Activated CD4-positive, alpha-beta T cell treated with anti-CD3 and anti-CD28 coated beads for 36 hours (primary cell): Measurements from ENCODE around the gene TNFRSF1B. TPM values are rescaled to one million over a fixed set of nuclear protein-coding genes. Genes with fewer than 3 reads are reported as not detected.
"Not testable (repeated sequence)": the region's sequence is repeated elsewhere in the genome, so short reads cannot be mapped to it uniquely, and the experiment has no call there.

Source experiments
- ATAC-seq: fragments of 200-7000 bp; cut with Tn5 transposase; one replicate; pipeline ENCODE4 v1.10.0; 2021; ENCODE audit warnings: mild to moderate bottlenecking, moderate library complexity
- CTCF ChIA-PET: fragments of 350-600 bp; sonication (Branson Sonifier 250); formaldehyde crosslinking; loops from one replicate; lab custom pipeline; 2021; ENCODE audit warnings: antibody characterized with exemption; lab: Charles Lee
- POLR2A ChIA-PET: fragments of 350-600 bp; sonication (Branson Sonifier 250); formaldehyde crosslinking; loops from one replicate; lab custom pipeline; 2021; ENCODE audit warnings: antibody characterized with exemption, inconsistent platforms; lab: Charles Lee
- DNase-seq: peaks from one replicate; pipeline ENCODE4 v3.0.0-alpha.2; 2020
- H3K27ac Mint-ChIP-seq: one replicate; pipeline ENCODE4 v1.8.0; 2021; ENCODE audit warnings: mixed read lengths
- H3K27me3 Mint-ChIP-seq: one replicate; pipeline ENCODE4 v1.8.0; 2021; ENCODE audit warnings: mixed read lengths
- H3K36me3 Mint-ChIP-seq: one replicate; pipeline ENCODE4 v1.8.0; 2021; ENCODE audit warnings: low read depth, mixed read lengths
- H3K4me1 Mint-ChIP-seq: one replicate; pipeline ENCODE4 v1.8.0; 2021; ENCODE audit warnings: mixed read lengths
- H3K4me3 Mint-ChIP-seq: one replicate; pipeline ENCODE4 v1.8.0; 2021; ENCODE audit warnings: mild to moderate bottlenecking, moderate library complexity, mixed read lengths
- H3K9me3 Mint-ChIP-seq: one replicate; pipeline ENCODE4 v1.8.0; 2021; ENCODE audit warnings: low read depth, mixed read lengths
- intact Hi-C, 2 experiments: fragments of 100-400 bp; cut with DNase I in 1 of 2; cut with micrococcal nuclease in 1 of 2; formaldehyde crosslinking; loops; one replicate each; pipeline versions ENCODE4 v1.14.2 to v1.15.1; 2022 to 2024; cut with DNase I, micrococcal nuclease
- total RNA-seq, 2 experiments: library from RNA; stranded (reverse); gene quantifications; one replicate each; pipeline ENCODE4 v1.2.3, GENCODE V29; 2021

TNFRSF1B gene
- total RNA-seq, 2 experiments from 2014 or later = 107 to 116 TPM

DNA sequence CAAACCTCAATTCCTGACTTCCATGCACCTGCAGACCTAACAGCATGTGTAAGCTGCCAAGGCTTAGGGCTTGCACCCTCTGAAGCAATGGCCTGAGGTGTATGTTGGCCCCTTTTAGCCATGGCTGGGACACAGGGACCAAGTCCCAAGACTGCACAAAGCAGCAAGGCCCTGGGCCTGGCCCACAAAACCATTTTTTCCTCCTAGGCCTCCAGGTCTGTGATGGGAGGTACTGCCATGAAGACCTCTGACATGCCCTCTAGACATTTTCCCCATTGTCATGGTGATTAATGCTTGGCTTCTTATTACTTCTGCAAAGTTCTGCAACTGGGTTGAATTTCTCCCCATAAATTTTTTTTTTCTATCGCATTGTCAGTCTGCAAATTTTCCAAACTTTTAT, 55.9 kb downstream of the TNFRSF1B start:
- H3K27me3 Mint-ChIP-seq, POLR2A ChIA-PET, DNase-seq, H3K36me3 Mint-ChIP-seq, H3K4me1 Mint-ChIP-seq, intact Hi-C loops, H3K4me3 Mint-ChIP-seq, H3K9me3 Mint-ChIP-seq, H3K27ac Mint-ChIP-seq, ATAC-seq: not testable (repeated sequence)
- CTCF ChIA-PET = interaction anchor here (0.9 kb wide), 1 partner anchor 115 kb away, joined by 3 read pairs; no protein-coding TSS in a partner anchor

DNA sequence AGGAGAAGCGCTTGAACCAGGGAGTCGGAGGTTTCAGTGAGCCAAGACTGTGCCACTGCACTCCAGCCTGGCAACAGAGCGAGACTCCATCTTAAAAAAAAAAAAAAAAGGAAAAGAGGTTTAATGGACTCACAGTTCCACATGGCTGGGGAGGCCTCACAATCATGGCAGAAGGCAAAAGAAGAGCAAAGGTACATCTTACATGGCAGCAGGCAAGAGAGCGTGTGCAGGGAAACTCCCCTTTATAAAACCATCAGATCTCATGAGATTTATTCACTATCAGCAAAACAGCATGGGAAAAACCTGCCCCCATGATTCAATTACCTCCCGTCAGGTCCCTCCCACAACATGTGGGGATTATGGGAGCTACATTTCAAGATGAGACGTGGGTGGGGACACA, 57.3 kb downstream of the TNFRSF1B start:
- H3K4me1 Mint-ChIP-seq, intact Hi-C loops, DNase-seq, H3K4me3 Mint-ChIP-seq, POLR2A ChIA-PET, H3K9me3 Mint-ChIP-seq, ATAC-seq, H3K27ac Mint-ChIP-seq, H3K27me3 Mint-ChIP-seq, H3K36me3 Mint-ChIP-seq: not testable (repeated sequence)
- CTCF ChIA-PET = interaction anchor here (0.6 to 1.0 kb wide), 2 partner anchors 11 to 332 kb away, joined by 3 read pairs; no protein-coding TSS in a partner anchor

DNA sequence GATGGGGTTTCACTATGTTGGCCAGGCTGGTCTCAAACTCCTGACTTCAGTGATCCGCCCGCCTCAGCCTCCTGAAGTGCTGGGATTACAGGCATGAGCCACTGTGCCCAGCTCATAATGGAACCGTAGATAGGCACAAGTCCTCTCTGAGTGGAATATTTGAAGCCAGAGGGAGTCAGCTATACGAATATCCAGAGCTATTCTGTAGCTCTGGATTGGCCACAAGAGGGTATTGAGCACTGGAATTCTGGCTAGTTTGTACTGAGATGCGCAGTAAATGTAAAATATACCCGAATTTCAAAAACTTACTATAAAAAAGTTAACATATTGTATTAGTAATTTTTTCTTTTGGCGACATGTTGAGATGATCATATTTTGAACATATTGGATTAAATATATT, 62.2 kb downstream of the TNFRSF1B start:
- DNase-seq (no peak), ATAC-seq (no peak)
- Mint-ChIP-seq H3K4me1 (peaks cover 20% of the 10 kb centered on the region), H3K4me3 (peak overlapping the region; percentile 62), H3K9me3 (peaks cover 2% of the 10 kb centered on the region), H3K36me3 (peaks cover 2% of the 10 kb centered on the region), H3K27ac (no peak overlapping the region), H3K27me3 (no peaks in the 10 kb centered on the region)
- intact Hi-C loops = loop anchor here in 1 of 2 experiments (1.0 kb wide), 2 partner anchors 111 to 430 kb away; no protein-coding TSS in a partner anchor
- CTCF ChIA-PET = interaction anchor here (0.6 to 5.7 kb wide), 13 partner anchors 10 to 424 kb away, joined by 3 to 32 read pairs (median 3); no protein-coding TSS in a partner anchor
- POLR2A ChIA-PET = no interaction called here

DNA sequence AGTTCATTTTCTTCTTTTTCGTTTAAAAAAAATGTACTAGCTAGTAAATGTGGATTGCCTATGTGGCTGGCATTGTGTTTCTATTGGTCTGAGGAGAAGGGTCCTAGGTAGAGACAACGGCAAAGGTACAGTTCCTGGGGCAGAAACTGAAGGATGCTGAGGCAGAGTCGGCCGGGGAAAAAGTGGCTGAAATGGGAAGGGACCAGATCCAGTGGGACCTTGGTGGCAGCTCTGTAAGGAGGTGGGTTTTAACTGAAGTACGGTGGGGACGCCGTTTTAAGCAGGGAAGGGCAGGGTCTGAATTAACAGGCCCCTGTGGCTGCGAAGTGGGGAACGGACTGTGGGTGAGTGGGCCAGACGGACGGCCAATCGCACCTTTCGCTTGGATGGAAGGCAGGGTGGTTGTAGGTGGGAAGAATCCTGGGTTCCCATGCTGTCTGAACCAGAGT, 62.6 kb downstream of the TNFRSF1B start:
- peaks cover 23% of the 10 kb centered on the region for H3K4me1 Mint-ChIP-seq
- DNase-seq = no peak
- no peaks in the 10 kb centered on the region for H3K27me3 Mint-ChIP-seq
- H3K36me3 Mint-ChIP-seq = peaks cover 5% of the 10 kb centered on the region
- CTCF ChIA-PET = interaction anchor here (0.6 to 5.7 kb wide), 11 partner anchors 11 to 378 kb away, joined by 3 to 32 read pairs (median 3); no protein-coding TSS in a partner anchor
- intact Hi-C loops = loop anchor here in 1 of 2 experiments (1.0 kb wide), 2 partner anchors 111 to 430 kb away; no protein-coding TSS in a partner anchor
- H3K4me3 Mint-ChIP-seq = peak overlapping the region; percentile 62
- peak; percentile 9 for ATAC-seq
- no peaks in the 10 kb centered on the region for H3K9me3 Mint-ChIP-seq
- H3K27ac Mint-ChIP-seq = no peak overlapping the region
- POLR2A ChIA-PET = no interaction called here

DNA sequence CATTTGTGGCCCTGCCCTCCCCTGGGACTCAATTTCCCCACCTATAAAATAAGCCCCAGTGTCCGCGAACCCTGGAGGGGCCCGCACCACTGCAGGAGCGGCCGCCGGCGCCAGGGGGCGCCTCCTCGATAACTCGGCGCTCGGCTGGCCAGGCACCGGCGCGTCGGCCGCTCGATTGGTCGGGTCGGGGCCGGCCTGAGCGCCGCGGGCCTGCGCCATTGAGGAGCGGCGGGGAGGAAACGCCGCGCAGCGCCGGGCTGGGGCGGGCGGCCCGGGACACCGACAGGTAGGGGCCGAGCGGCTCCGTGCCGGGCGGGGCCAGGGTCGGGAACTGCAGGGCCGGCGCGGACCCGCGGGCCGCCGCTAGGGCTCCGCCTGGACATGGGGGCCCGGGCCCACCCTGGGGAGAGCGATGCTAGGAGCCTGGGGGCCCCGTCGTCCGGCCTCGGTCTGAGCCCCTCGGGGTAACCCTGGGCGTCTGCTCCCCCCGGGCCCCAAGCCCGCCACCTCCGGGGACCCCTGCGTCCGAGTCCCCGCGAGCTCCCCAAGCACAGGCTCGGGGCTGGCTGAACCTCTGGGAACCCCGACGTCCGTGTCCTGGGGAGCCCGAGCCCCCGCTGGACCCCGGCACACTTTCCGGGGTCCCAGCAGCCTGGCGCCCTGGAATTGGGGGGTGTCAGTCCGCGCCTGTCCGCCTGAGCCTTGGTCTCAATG, 63.2 kb downstream of the TNFRSF1B start, which contains the start of gene VPS13D:
VPS13D (plus strand) TSS at position 196 of the 714 bp plus-strand sequence. CDS start 4,237 bp downstream, outside the sequence.
- peak; percentile 93 for DNase-seq

DNA sequence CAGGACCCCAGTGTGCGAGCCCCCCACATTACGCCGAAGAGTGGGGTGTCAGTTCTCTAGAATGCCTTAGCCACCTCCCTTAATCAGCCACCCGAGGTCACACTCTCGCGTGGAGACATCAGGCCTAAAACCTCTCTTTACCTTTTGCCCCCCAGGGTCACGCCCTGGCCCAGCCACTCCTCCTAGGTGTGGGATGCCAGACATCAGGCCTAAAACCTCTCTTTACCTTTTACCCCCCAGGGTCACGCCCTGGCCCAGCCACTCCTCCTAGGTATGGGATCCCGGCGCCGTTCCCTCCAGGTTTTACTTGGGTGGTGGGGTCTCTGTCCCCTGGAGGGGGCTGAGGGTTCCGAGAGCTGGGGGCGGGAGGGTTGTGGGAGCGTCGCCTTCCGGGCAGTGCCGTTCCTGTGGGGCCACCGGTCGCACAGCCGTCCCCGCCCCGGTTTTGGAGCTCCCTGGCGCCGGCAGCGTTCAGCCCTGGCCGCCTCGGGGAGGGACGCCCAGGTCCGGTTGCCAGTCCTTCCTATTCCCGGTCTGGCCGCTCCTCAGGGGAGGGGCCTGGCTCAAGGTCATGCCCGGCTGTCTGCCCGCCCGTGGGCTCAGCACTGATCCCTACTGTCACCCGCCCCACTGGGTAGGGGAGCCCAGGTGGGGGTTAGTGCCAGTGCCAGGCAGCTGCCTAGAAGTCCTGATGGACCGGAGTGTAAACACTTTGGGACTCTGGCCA, 63.9 kb downstream of the TNFRSF1B start:
- CTCF ChIA-PET = interaction anchor here (0.6 to 5.7 kb wide), 2 partner anchors 97 to 106 kb away, joined by 3 to 32 read pairs; no protein-coding TSS in a partner anchor
- H3K4me1 Mint-ChIP-seq = peaks cover 23% of the 10 kb centered on the region
- H3K9me3 Mint-ChIP-seq = no peaks in the 10 kb centered on the region
- peaks cover 11% of the 10 kb centered on the region for H3K36me3 Mint-ChIP-seq
- ATAC-seq = peak; percentile 10
- intact Hi-C loops = loop anchor here (1.0 to 5.0 kb wide), 5 partner anchors 52 to 389 kb away; partner anchors contain the start of genes DHRS3 (in 1 of the 2) and PLOD1 (in 1 of the 2)
- no peaks in the 10 kb centered on the region for H3K27me3 Mint-ChIP-seq
- peak; percentile 34 for DNase-seq
- H3K27ac Mint-ChIP-seq = peak overlapping the region; percentile 47
- POLR2A ChIA-PET = interaction anchor here (1.0 kb wide), 1 partner anchor 69 kb away, joined by 3 read pairs; no protein-coding TSS in a partner anchor
- H3K4me3 Mint-ChIP-seq = peak overlapping the region; percentile 83

More for the DNA sequence above, 63.2 kb downstream of the TNFRSF1B start, which contains the start of gene VPS13D:
- POLR2A ChIA-PET = interaction anchor here (1.0 kb wide), 1 partner anchor 68 kb away, joined by 3 read pairs; no protein-coding TSS in a partner anchor
- H3K27ac Mint-ChIP-seq = peak within 1 kb of the TSS; percentile 47
- peak within 1 kb of the TSS; percentile 83 for H3K4me3 Mint-ChIP-seq
- H3K36me3 Mint-ChIP-seq = peaks cover 8% of the 10 kb centered on the region
- CTCF ChIA-PET = interaction anchor here (1.0 to 5.7 kb wide), 3 partner anchors 19 to 106 kb away, joined by 3 to 32 read pairs (median 10); no protein-coding TSS in a partner anchor
- intact Hi-C loops = loop anchor here (1.0 to 5.0 kb wide), 7 partner anchors 52 to 429 kb away; partner anchors contain the start of genes DHRS3 (in 1 of the 2) and PLOD1 (in 1 of the 2)
- H3K4me1 Mint-ChIP-seq = peaks cover 23% of the 10 kb centered on the region
- H3K27me3 Mint-ChIP-seq = no peaks in the 10 kb centered on the region
- H3K9me3 Mint-ChIP-seq = no peaks in the 10 kb centered on the region
- ATAC-seq = peak; percentile 92

DNA sequence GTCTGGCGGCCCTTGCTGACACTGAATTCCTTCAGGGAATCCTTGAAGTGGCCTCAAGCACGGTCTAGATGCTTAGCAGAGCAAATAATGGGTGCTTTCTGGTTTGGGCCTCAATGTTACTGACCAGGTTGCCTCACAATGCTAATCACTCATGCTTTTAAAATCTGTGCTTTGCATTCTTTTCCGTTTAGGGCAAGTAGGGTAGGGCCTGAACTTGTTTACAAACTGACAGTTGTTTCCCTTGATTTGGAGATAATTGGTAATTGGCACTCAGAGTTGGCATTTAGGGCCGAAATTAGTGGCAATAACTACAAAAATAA, 64.4 kb downstream of the TNFRSF1B start:
- Mint-ChIP-seq H3K9me3 (no peaks in the 10 kb centered on the region), H3K4me1 (peaks cover 25% of the 10 kb centered on the region), H3K27me3 (no peaks in the 10 kb centered on the region), H3K4me3 (peak overlapping the region; percentile 83), H3K36me3 (peaks cover 15% of the 10 kb centered on the region), H3K27ac (peak overlapping the region; percentile 63)
- POLR2A ChIA-PET = interaction anchor here (1.0 kb wide), 1 partner anchor 70 kb away, joined by 3 read pairs; no protein-coding TSS in a partner anchor
- DNase-seq (no peak), ATAC-seq (no peak)
- intact Hi-C loops = loop anchor here (5.0 kb wide), 2 partner anchors 299 to 386 kb away; partner anchors contain the start of genes DHRS3 (in 1 of the 2) and PLOD1 (in 1 of the 2)
- CTCF ChIA-PET = interaction anchor here (0.6 to 5.7 kb wide), 2 partner anchors 98 to 107 kb away, joined by 3 to 32 read pairs; no protein-coding TSS in a partner anchor

DNA sequence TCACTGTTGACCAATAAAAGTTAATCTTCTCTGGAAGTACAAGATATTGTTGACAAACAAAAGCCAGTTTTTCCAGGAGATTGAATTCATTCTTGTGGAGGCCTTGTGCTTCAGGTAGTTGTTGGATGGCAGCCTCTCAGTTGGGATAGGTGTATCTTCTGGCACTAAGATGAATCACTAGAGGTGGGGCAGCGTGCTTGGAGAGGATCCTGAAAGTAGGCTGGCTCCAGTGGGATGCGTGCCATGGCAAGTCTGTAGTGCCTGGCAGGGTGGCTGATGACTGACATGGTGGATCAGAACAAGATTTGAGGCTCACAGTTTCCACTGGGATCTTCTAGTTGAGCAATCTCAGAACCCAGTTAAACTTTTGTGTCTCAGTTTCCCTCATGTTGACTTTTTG, 65.4 kb downstream of the TNFRSF1B start:
- Mint-ChIP-seq H3K4me1 (peaks cover 25% of the 10 kb centered on the region), H3K9me3 (no peaks in the 10 kb centered on the region), H3K27ac (no peak overlapping the region), H3K4me3 (peak overlapping the region; percentile 6), H3K36me3 (peaks cover 23% of the 10 kb centered on the region), H3K27me3 (no peaks in the 10 kb centered on the region)
- ChIA-PET POLR2A (interaction anchor here (0.6 kb wide), 1 partner anchor 322 kb away, joined by 3 read pairs; no protein-coding TSS in a partner anchor), CTCF (interaction anchor here (5.7 kb wide), 1 partner anchor 108 kb away, joined by 32 read pairs; no protein-coding TSS in a partner anchor)
- DNase-seq = peak; percentile 49
- intact Hi-C loops = loop anchor here (5.0 kb wide), 2 partner anchors 300 to 385 kb away; partner anchors contain the start of genes DHRS3 (in 1 of the 2) and PLOD1 (in 1 of the 2)
- no peak for ATAC-seq

DNA sequence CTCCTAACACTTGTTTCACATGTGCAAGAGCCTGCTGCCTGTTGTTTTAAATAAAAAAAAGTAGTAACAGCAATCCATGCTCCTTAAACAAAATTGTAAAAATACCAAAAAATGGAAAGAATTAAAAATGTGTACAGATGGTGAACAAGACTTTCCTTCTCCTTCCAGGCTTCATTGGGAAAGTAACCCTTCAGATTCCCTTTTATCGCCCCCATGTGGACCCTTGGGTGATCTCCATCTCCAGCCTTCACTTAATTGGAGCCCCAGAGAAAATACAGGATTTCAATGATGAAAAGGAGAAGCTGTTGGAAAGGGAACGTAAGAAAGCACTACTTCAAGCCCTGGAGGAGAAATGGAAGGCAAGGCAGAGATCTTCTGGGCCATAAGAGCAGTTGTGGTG, 77.3 kb downstream of the TNFRSF1B start:
- Mint-ChIP-seq H3K4me3 (no peak overlapping the region), H3K27ac (no peak overlapping the region), H3K36me3 (peaks cover 17% of the 10 kb centered on the region), H3K9me3 (no peaks in the 10 kb centered on the region), H3K4me1 (no peaks in the 10 kb centered on the region), H3K27me3 (no peaks in the 10 kb centered on the region)
- no peak for ATAC-seq
- CTCF ChIA-PET = interaction anchor here (0.7 to 1.9 kb wide), 5 partner anchors 10 to 130 kb away, joined by 3 to 7 read pairs (median 4); no protein-coding TSS in a partner anchor
- DNase-seq = peak; percentile 29
- POLR2A ChIA-PET = no interaction called here
- intact Hi-C loops = loop anchor here (1.0 kb wide), 2 partner anchors 119 to 126 kb away; no protein-coding TSS in a partner anchor

DNA sequence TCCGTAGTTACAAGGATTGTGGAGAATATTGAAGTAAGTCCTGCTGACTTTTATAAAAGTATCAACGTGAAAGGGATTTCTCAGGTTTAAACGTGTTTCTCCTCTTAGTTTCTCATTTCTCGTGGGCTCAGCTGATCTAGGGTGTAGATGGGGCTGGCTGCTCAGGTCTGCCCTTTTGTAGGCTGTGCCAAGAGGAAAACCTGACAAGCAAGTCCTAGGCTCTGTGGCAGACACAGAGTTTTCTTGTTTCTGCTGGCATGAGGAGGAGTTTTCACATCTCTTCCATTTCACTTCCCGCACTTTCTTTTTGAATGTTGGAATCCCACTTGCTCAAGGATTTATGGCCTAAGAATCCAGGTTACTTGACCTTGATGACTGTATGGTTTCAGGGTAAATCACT, 77.8 kb downstream of the TNFRSF1B start:
- no peaks in the 10 kb centered on the region for H3K27me3 Mint-ChIP-seq
- H3K27ac Mint-ChIP-seq = no peak overlapping the region
- ChIA-PET CTCF (interaction anchor here (0.6 to 1.9 kb wide), 6 partner anchors 10 to 335 kb away, joined by 3 to 7 read pairs (median 4); no protein-coding TSS in a partner anchor), POLR2A (no interaction called here)
- no peaks in the 10 kb centered on the region for H3K4me1 Mint-ChIP-seq
- ATAC-seq = no peak
- H3K36me3 Mint-ChIP-seq = peaks cover 17% of the 10 kb centered on the region
- intact Hi-C loops = loop anchor here (1.0 kb wide), 2 partner anchors 119 to 126 kb away; no protein-coding TSS in a partner anchor
- no peak for DNase-seq
- H3K4me3 Mint-ChIP-seq = no peak overlapping the region
- no peaks in the 10 kb centered on the region for H3K9me3 Mint-ChIP-seq
